ENCODE results near the gene ANK2. TPM values are rescaled to one million over a fixed set of nuclear protein-coding genes. Genes with fewer than 3 reads are reported as not detected.

ANK2 gene
- total and polyA plus RNA-seq, 2 experiments from 2014 or later = 7.7 to 40.4 TPM

DNA sequence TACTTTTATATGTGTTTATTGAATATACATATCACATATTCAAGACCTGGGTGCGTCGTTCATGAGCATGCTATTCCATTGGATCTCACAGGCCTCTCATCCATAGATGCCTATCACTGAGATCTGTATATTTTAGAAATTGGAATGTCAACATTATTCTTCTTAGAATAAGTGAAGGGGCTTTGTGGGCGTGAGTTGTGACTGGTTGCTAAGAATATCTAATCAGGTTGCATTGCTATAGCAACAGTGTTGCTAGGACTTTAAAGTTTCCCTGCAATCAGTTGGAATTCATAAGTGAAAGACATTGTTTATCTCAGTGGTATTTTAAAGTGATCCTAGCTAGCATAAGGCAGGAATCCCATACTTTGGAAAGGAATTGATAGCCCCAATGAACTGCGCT lies 36.7 kb upstream of the ANK2 start:
- no peak overlapping the region for H2AFZ ChIP-seq
- H3K36me3 Mint-ChIP-seq (ENCODE audit: low read depth) = no peaks in the 10 kb centered on the region
- H3K36me3 ChIP-seq (ENCODE audit: insufficient read depth) = no peaks in the 10 kb centered on the region
- H3K4me2 ChIP-seq = no peak overlapping the region
- H3K4me3 ChIP-seq = no peak overlapping the region
- no peak overlapping the region for H3K27ac Mint-ChIP-seq
- peaks cover 5% of the 10 kb centered on the region; the same call in 1 of the 3 replicates for H3K4me1 Mint-ChIP-seq
- no peaks in the 10 kb centered on the region for H3K9me2 ChIP-seq (ENCODE audit: insufficient read depth)
- no peak overlapping the region for H3K4me3 Mint-ChIP-seq
- H3K27me3 ChIP-seq (ENCODE audit: insufficient read depth) = no peaks in the 10 kb centered on the region
- H3K79me2 ChIP-seq (replicated peaks; ENCODE audit: insufficient read depth) = no peaks in the 10 kb centered on the region
- DNase-seq (ENCODE audit: low spot score) (peak; percentile 32), ATAC-seq (no peak)
- no peaks in the 10 kb centered on the region for H3K4me1 ChIP-seq (ENCODE audit: insufficient read depth)
- no peaks in the 10 kb centered on the region for H3K9me3 Mint-ChIP-seq
- no peaks in the 10 kb centered on the region for H3K27me3 Mint-ChIP-seq (ENCODE audit: insufficient read depth, low read depth, poor library complexity)
- H4K20me1 ChIP-seq (replicated peaks; ENCODE audit: insufficient read depth) = no peaks in the 10 kb centered on the region
- no peaks in the 10 kb centered on the region for H3F3A ChIP-seq (replicated peaks; ENCODE audit: low read depth)
- no peak for TF ChIP-seq ZNF331 (CRISPR knock-in tag; IDR thresholded peaks at IDR 0.05; ENCODE audit: low read depth)
- no peak for TF ChIP-seq JUNB (IDR thresholded peaks at IDR 0.05; ENCODE audit: unreplicated experiment)
- TF ChIP-seq, protein P1, sequence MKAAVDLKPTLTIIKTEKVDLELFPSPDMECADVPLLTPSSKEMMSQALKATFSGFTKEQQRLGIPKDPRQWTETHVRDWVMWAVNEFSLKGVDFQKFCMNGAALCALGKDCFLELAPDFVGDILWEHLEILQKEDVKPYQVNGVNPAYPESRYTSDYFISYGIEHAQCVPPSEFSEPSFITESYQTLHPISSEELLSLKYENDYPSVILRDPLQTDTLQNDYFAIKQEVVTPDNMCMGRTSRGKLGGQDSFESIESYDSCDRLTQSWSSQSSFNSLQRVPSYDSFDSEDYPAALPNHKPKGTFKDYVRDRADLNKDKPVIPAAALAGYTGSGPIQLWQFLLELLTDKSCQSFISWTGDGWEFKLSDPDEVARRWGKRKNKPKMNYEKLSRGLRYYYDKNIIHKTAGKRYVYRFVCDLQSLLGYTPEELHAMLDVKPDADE (IDR thresholded peaks at IDR 0.05) = no peak
- no peak for TF ChIP-seq EZH2 (IDR thresholded peaks at IDR 0.05; ENCODE audit: low read depth, unreplicated experiment)
- H3K27ac ChIP-seq (ENCODE audit: low read depth) = no peak overlapping the region

DNA sequence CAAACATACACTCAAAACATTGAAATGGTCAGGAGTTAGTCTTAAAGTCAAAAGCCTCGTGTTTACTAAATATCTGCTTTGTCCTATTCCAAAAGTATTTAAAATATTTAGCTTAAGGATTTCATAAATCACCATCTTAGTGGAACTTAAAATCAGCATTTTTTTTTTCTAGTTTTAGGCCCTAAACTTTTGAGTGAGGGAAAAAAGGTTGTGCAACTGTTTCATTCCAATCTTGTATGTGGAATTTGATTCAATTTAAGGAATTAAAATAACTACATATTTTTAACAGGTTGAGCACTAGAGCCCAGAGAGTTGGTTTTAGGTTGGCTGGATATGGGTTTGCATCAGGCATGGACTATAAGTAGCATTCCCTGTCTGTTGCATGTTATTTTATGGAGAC lies 35.7 kb upstream of the ANK2 start:
- Histone ChIP-seq H3K27ac (ENCODE audit: low read depth) (no peak overlapping the region), H3K27me3 (ENCODE audit: insufficient read depth) (no peaks in the 10 kb centered on the region), H4K20me1 (replicated peaks; ENCODE audit: insufficient read depth) (no peaks in the 10 kb centered on the region), H2AFZ (no peak overlapping the region), H3K36me3 (ENCODE audit: insufficient read depth) (no peaks in the 10 kb centered on the region), H3K4me3 (no peak overlapping the region), H3K4me2 (no peak overlapping the region), H3K4me1 (ENCODE audit: insufficient read depth) (no peaks in the 10 kb centered on the region), H3F3A (replicated peaks; ENCODE audit: low read depth) (no peaks in the 10 kb centered on the region), H3K79me2 (replicated peaks; ENCODE audit: insufficient read depth) (no peaks in the 10 kb centered on the region), H3K9me2 (ENCODE audit: insufficient read depth) (no peaks in the 10 kb centered on the region)
- no peaks in the 10 kb centered on the region for H3K9me3 Mint-ChIP-seq
- H3K4me3 Mint-ChIP-seq = no peak overlapping the region
- ATAC-seq (no peak), DNase-seq (ENCODE audit: low spot score) (no peak)
- H3K4me1 Mint-ChIP-seq = peaks cover 5% of the 10 kb centered on the region; the same call in 1 of the 3 replicates
- H3K27ac Mint-ChIP-seq = no peak overlapping the region
- H3K36me3 Mint-ChIP-seq (ENCODE audit: low read depth) = no peaks in the 10 kb centered on the region
- H3K27me3 Mint-ChIP-seq (ENCODE audit: insufficient read depth, low read depth, poor library complexity) = no peaks in the 10 kb centered on the region
- TF ChIP-seq ZNF462 (CRISPR knock-in tag; IDR thresholded peaks at IDR 0.05) (no peak), EZH2 (IDR thresholded peaks at IDR 0.05; ENCODE audit: low read depth, unreplicated experiment) (no peak), ZNF114 (CRISPR knock-in tag; IDR thresholded peaks at IDR 0.05) (no peak), JUNB (IDR thresholded peaks at IDR 0.05; ENCODE audit: unreplicated experiment) (no peak), EZH2phosphoT487 (IDR thresholded peaks at IDR 0.05; ENCODE audit: unreplicated experiment) (no peak)
- TF ChIP-seq, protein P2, sequence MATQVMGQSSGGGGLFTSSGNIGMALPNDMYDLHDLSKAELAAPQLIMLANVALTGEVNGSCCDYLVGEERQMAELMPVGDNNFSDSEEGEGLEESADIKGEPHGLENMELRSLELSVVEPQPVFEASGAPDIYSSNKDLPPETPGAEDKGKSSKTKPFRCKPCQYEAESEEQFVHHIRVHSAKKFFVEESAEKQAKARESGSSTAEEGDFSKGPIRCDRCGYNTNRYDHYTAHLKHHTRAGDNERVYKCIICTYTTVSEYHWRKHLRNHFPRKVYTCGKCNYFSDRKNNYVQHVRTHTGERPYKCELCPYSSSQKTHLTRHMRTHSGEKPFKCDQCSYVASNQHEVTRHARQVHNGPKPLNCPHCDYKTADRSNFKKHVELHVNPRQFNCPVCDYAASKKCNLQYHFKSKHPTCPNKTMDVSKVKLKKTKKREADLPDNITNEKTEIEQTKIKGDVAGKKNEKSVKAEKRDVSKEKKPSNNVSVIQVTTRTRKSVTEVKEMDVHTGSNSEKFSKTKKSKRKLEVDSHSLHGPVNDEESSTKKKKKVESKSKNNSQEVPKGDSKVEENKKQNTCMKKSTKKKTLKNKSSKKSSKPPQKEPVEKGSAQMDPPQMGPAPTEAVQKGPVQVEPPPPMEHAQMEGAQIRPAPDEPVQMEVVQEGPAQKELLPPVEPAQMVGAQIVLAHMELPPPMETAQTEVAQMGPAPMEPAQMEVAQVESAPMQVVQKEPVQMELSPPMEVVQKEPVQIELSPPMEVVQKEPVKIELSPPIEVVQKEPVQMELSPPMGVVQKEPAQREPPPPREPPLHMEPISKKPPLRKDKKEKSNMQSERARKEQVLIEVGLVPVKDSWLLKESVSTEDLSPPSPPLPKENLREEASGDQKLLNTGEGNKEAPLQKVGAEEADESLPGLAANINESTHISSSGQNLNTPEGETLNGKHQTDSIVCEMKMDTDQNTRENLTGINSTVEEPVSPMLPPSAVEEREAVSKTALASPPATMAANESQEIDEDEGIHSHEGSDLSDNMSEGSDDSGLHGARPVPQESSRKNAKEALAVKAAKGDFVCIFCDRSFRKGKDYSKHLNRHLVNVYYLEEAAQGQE (IDR thresholded peaks at IDR 0.05; ENCODE audit: unreplicated experiment) = no peak
- TF ChIP-seq, protein P3, sequence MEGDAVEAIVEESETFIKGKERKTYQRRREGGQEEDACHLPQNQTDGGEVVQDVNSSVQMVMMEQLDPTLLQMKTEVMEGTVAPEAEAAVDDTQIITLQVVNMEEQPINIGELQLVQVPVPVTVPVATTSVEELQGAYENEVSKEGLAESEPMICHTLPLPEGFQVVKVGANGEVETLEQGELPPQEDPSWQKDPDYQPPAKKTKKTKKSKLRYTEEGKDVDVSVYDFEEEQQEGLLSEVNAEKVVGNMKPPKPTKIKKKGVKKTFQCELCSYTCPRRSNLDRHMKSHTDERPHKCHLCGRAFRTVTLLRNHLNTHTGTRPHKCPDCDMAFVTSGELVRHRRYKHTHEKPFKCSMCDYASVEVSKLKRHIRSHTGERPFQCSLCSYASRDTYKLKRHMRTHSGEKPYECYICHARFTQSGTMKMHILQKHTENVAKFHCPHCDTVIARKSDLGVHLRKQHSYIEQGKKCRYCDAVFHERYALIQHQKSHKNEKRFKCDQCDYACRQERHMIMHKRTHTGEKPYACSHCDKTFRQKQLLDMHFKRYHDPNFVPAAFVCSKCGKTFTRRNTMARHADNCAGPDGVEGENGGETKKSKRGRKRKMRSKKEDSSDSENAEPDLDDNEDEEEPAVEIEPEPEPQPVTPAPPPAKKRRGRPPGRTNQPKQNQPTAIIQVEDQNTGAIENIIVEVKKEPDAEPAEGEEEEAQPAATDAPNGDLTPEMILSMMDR (conservative IDR thresholded peaks at IDR 0.05; ENCODE audit: low read depth in 2 of 2) = no peak
